Vagina (tissue), 2 donors: ENCODE results near the gene DCANP1.

Source experiments
- POLR2A ChIP-seq, 2 donors: fragments of 450-650 bp; IDR thresholded peaks; one replicate each; pipeline ENCODE4 v1.6.1; 2017; ENCODE audit warnings: antibody characterized with exemption in 2 of 2, mild to moderate bottlenecking in 2 of 2, moderate library complexity in 2 of 2
- POLR2AphosphoS5 ChIP-seq, 2 donors: sonication (generic); formaldehyde crosslinking; IDR thresholded peaks; one replicate each; pipeline ENCODE4 v1.9.0; 2017; ENCODE audit warnings: antibody characterized with exemption in 2 of 2, mild to moderate bottlenecking in 2 of 2, low read depth in 1 of 2; ENCODE audit not compliant: insufficient read depth in 1 of 2
- TF ChIP-seq, protein P1 (sequence below), 3 experiments: fragments of 450-650 bp in 2 of 3; fragments of 200-600 bp in 1 of 3; sonication (generic) in 1 of 3; IDR thresholded peaks; one replicate each; pipeline ENCODE4 v1.5.1; 2017 to 2019; ENCODE audit warnings: antibody characterized with exemption in 3 of 3, mild to moderate bottlenecking in 2 of 3, moderate library complexity in 2 of 3

DNA sequence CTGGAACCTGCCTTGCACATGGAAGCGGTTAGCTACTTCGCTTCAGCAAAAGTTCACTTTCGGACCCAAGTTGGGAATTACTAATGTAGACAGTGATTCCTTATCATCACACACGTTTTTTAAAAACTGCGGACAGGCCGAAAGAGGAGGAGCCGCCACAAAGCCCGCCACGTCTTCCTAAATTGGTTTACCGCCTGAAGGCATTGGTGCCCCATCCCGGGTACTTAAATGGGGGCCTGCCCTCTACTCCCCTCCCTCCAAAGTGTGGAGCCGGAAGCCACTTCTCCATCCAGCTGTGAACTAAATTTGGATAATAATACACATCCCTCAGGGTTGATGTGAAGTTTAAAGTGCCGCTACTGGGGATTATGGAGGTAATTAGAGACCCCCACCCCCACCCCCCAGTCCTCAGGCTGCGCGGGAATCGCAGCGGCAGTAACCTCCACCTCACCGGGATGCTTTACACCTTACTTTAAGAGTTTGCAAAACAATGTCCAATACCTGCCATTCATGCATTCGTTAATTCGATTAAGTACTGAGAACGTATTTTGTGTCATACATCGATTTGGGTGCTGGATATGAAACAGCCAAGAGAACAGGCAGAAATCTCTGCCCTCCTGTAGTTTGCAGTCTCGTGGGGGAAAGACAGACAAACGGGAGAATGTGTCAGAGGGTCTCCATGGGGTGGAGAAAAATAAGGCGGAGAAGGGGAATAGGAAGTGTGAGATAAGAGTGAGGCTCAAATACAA, 47.2 kb downstream of the DCANP1 start:
- TF ChIP-seq POLR2A (IDR thresholded peaks at IDR 0.05), result no peak
- no peak for TF ChIP-seq POLR2AphosphoS5 (IDR thresholded peaks at IDR 0.05; ENCODE audit: insufficient read depth in 1 of 2, low read depth in 1 of 2)
- TF ChIP-seq, protein P1, sequence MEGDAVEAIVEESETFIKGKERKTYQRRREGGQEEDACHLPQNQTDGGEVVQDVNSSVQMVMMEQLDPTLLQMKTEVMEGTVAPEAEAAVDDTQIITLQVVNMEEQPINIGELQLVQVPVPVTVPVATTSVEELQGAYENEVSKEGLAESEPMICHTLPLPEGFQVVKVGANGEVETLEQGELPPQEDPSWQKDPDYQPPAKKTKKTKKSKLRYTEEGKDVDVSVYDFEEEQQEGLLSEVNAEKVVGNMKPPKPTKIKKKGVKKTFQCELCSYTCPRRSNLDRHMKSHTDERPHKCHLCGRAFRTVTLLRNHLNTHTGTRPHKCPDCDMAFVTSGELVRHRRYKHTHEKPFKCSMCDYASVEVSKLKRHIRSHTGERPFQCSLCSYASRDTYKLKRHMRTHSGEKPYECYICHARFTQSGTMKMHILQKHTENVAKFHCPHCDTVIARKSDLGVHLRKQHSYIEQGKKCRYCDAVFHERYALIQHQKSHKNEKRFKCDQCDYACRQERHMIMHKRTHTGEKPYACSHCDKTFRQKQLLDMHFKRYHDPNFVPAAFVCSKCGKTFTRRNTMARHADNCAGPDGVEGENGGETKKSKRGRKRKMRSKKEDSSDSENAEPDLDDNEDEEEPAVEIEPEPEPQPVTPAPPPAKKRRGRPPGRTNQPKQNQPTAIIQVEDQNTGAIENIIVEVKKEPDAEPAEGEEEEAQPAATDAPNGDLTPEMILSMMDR (IDR thresholded peaks at IDR 0.05), result no peak
